Measurements from ENCODE around the gene MST1R. TPM values are rescaled to one million over a fixed set of nuclear protein-coding genes. Genes with fewer than 3 reads are reported as not detected.

The MST1R gene
- total RNA-seq, 1 donor from 2014 or later = 1.7 TPM

DNA sequence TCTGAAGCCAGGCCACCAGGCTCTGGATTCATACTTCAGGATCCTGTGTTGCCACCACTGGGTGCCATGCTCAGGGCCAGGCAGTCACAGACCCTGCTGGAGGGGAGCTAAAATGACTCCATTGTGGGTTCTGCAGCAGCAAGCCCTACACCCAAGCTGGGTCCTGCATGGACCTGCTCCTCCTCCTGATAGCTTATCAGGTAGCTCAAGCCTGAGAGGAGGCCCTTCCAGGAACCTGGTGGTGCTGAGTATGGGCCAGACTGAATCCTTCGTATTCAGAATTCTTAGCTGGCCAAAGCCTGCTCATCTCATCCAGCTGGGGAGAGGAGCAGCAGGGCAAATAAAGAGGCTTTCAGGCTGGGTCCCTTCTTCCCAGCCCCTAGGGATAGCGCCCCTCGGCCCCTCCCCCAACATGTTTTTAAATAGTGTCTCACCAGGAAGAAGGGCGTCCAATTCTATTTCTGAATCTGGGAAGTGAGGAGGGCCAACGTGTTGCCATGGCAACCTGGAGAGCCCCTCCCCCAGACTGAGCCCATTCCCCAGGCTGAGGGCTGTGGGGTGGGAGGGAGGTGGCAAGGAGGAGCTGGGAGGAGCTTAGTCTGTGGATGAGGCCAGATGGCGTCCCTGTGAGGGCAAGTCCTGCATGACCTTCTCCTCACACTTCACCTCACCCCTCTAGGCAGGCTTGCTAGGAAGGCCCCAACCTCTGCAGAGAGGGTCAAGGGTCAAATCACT, 22.9 kb downstream of the MST1R start:
- H3K27ac ChIP-seq (replicated peaks) = no peak overlapping the region
- H3K4me3 ChIP-seq = no peak overlapping the region
- no peaks in the 10 kb centered on the region for H3K9me3 ChIP-seq (replicated peaks)
- intact Hi-C loops (cut with micrococcal nuclease) = no loop called here
- no peak for DNase-seq
- TF ChIP-seq, protein P1, sequence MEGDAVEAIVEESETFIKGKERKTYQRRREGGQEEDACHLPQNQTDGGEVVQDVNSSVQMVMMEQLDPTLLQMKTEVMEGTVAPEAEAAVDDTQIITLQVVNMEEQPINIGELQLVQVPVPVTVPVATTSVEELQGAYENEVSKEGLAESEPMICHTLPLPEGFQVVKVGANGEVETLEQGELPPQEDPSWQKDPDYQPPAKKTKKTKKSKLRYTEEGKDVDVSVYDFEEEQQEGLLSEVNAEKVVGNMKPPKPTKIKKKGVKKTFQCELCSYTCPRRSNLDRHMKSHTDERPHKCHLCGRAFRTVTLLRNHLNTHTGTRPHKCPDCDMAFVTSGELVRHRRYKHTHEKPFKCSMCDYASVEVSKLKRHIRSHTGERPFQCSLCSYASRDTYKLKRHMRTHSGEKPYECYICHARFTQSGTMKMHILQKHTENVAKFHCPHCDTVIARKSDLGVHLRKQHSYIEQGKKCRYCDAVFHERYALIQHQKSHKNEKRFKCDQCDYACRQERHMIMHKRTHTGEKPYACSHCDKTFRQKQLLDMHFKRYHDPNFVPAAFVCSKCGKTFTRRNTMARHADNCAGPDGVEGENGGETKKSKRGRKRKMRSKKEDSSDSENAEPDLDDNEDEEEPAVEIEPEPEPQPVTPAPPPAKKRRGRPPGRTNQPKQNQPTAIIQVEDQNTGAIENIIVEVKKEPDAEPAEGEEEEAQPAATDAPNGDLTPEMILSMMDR (IDR thresholded peaks at IDR 0.05; ENCODE audit: borderline replicate concordance) = no peak
- peaks cover 26% of the 10 kb centered on the region for H3K4me1 ChIP-seq
- no peaks in the 10 kb centered on the region for H3K36me3 ChIP-seq
- H3K27me3 ChIP-seq (ENCODE audit: low read depth) = no peaks in the 10 kb centered on the region

DNA sequence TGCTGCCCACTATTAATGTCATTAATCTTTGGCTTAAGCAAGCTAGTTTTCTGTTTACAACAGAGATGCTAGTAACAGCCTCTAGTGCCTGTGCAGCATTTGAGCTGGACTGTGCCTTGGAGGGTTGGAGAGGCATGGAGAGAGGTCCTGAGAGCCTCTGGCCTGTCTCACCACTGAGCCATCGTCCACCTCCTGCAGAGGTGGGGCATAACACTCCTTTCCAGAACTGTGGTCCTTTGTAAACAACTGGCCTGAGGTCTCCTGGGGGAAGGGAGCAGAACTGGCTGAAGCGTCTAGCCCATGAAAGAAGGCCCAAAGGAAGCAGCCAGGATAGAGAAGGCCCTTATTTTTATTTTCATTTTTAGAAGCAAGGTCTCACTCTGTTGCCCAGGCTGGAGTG, 24.0 kb downstream of the MST1R start:
- TF ChIP-seq, protein P1 (IDR thresholded peaks at IDR 0.05; ENCODE audit: borderline replicate concordance) = no peak
- peaks cover 26% of the 10 kb centered on the region for H3K4me1 ChIP-seq
- H3K27ac ChIP-seq (replicated peaks) = no peak overlapping the region
- no peak overlapping the region for H3K4me3 ChIP-seq
- DNase-seq = no peak
- H3K36me3 ChIP-seq = no peaks in the 10 kb centered on the region
- H3K9me3 ChIP-seq (replicated peaks) = no peaks in the 10 kb centered on the region
- intact Hi-C loops (cut with micrococcal nuclease) = no loop called here
- H3K27me3 ChIP-seq (ENCODE audit: low read depth) = no peaks in the 10 kb centered on the region

DNA sequence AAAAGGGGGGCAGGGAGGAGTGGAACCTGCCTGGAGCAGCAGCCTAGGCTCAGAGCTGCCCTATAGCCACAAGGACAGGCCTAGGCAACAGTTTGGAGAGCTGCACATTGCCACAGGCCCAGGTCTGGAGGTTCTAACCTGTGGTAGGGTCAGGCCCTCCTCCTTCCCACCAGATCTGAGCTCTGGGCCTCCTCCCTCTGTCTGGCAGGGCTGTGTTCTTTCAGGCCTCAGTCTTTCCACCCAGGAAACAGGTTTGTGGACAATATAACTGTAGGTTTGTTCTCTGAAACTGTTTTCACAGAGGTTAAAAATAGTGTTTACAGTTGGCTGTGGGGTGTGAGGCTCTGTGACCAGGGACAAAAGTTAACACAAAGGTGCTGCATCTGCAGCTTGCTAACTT, 25.0 kb downstream of the MST1R start:
- peaks cover 26% of the 10 kb centered on the region for H3K4me1 ChIP-seq
- intact Hi-C loops (cut with micrococcal nuclease) = no loop called here
- no peaks in the 10 kb centered on the region for H3K27me3 ChIP-seq (ENCODE audit: low read depth)
- TF ChIP-seq, protein P1 (IDR thresholded peaks at IDR 0.05; ENCODE audit: borderline replicate concordance) = no peak
- DNase-seq = no peak
- H3K27ac ChIP-seq (replicated peaks) = no peak overlapping the region
- no peak overlapping the region for H3K4me3 ChIP-seq
- H3K36me3 ChIP-seq = no peaks in the 10 kb centered on the region
- H3K9me3 ChIP-seq (replicated peaks) = no peaks in the 10 kb centered on the region

DNA sequence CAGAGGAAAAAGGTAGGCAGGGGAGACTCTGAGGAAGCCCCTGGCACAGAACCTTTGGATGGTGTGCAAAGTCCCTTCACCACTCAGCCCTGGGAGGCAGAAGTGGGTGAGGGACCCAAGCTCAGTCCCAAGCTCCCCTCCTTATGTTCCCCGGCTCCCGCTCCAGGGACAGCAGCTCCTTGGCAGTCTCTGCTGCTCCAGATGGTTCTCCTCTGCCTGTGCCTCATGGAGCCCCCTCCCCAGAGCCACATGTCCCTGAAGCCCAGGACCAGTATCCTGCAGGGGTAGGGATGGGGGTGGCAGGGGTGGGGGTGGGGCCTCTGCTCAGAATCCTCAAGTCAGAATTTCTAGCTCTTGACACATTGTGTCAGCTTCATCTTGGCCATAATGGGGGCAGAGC, 26.0 kb downstream of the MST1R start:
- Histone ChIP-seq H3K9me3 (replicated peaks) (no peaks in the 10 kb centered on the region), H3K36me3 (no peaks in the 10 kb centered on the region), H3K4me1 (peaks cover 24% of the 10 kb centered on the region), H3K27ac (replicated peaks) (no peak overlapping the region), H3K4me3 (no peak overlapping the region), H3K27me3 (ENCODE audit: low read depth) (no peaks in the 10 kb centered on the region)
- no peak for DNase-seq
- intact Hi-C loops (cut with micrococcal nuclease) = no loop called here
- TF ChIP-seq, protein P1 (IDR thresholded peaks at IDR 0.05; ENCODE audit: borderline replicate concordance) = no peak

DNA sequence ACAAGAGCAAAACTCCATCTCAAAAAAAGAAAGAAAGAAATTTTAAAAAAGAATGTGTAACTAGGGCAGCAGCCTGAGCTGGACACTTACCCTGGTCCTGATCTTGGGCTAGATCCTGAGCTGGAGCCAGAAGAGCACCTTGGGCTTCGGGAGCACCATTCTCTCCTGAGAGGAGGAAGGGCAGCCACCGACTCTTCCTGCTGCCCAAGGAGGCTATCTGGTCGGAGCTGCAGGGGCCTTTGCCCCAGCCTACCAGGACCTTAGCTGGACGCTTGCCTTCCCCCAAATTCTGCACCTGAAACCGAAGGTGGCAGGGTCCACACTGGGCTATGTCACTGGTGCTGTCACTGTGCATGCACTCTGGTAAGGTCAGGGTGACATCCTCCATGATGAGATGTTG, 27.1 kb downstream of the MST1R start:
- H3K4me1 ChIP-seq = peaks cover 13% of the 10 kb centered on the region
- TF ChIP-seq, protein P1 (IDR thresholded peaks at IDR 0.05; ENCODE audit: borderline replicate concordance) = no peak
- H3K27ac ChIP-seq (replicated peaks) = no peak overlapping the region
- intact Hi-C loops (cut with micrococcal nuclease) = no loop called here
- peaks cover 7% of the 10 kb centered on the region for H3K27me3 ChIP-seq (ENCODE audit: low read depth)
- no peaks in the 10 kb centered on the region for H3K9me3 ChIP-seq (replicated peaks)
- no peaks in the 10 kb centered on the region for H3K36me3 ChIP-seq
- DNase-seq = no peak
- H3K4me3 ChIP-seq = no peak overlapping the region
